Measurements from ENCODE around the gene FAM90A1. TPM values are rescaled to one million over a fixed set of nuclear protein-coding genes. Genes with fewer than 3 reads are reported as not detected.
"Not testable (repeated sequence)": the region's sequence is repeated elsewhere in the genome, so short reads cannot be mapped to it uniquely, and the experiment has no call there.

FAM90A1 gene
- total RNA-seq, 1 donor: not detected

DNA sequence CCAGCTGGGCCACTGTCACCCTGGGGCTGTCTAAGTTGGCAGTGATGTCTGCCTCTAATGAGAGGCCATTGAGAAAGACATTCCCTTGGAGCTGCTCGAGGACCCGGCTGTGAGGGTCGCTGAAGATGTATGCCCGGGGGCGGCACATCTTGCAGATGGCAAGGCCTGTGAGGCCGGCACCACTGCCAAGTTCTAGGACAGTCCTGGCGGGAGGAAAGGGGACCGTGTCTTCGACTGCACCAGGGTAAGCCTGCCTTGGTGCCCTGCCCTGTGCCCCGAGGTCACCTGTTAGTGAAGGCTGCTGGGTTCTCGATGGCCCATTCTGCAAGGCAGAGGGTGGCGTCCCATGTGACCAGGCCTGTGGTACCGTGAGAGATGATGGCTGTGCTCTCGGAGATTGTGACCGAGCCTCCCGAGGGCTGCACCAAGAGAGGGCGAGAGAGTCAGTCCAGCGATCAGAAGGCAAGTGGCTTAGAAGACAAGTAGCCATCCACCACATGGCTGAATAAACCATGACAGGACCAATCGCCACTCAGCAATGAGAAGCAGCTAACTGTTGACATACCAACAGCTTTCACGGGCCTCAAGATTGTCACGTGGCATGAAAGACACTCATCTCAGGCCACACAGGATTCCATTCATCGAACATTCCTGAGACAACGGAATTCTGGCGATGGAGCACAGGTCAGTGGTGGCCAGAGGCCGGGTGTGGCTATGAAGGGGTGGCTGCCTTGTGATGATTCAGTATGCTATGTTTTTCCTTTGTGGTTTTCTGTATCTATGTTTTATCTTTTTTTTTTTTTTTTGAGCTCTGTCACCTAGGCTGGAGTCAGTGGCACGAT lies 8.1 kb upstream of the FAM90A1 start:
- DNase-seq (ENCODE audit: low read depth): peak; percentile 82
- not testable (repeated sequence) for H3K4me3 ChIP-seq (ENCODE audit: low read depth, low read length)

DNA sequence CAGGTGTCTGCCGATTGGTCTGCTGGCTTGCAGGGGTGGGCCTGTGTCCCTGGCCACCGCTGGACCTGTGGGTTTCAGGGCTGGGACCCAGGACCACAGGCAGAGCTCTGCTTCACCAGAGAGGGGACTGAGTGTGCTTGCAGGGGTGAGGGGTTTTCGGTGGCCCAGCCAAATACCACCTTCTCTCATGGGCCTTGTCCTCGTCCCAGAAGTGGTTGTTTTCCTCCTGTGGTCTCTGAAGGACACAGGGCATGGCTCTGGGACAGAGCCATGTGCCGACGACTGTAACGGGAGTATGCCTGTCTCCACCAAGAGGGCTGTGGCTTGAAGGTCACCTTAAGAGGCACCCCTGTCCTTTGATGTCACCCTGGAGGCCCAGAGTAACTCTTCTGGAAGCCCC lies 7.3 kb upstream of the FAM90A1 start:
- H3K4me3 ChIP-seq (ENCODE audit: low read depth, low read length); DNase-seq (ENCODE audit: low read depth): not testable (repeated sequence)

DNA sequence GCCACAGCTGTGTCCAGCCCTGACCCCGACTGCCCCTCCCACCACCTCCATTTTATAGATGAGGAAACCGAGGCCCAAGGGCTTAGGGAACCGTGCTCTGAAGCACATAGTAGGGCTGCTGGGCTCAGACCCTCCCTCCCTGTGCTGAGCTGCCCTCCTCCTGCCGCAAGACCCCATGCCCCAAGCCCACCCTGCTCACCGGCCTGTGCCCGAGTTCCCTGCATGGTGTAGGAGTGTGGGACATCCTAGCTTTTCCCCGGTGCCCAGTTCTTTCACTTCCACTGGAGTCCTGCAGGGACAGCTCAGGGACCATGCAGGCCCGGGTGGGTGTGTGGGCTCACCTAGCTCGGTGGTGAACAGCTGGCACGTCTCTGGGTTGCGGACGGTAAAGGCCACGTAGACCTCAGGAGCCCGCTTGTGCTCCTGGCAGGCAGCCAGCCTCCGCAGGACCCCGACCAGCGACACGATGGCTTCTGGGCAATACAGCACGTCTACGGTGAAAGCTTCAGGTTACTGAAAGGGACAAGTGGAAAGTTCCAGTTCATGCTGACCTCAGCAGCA lies 6.6 kb upstream of the FAM90A1 start:
- DNase-seq (ENCODE audit: low read depth); H3K4me3 ChIP-seq (ENCODE audit: low read depth, low read length): not testable (repeated sequence)

DNA sequence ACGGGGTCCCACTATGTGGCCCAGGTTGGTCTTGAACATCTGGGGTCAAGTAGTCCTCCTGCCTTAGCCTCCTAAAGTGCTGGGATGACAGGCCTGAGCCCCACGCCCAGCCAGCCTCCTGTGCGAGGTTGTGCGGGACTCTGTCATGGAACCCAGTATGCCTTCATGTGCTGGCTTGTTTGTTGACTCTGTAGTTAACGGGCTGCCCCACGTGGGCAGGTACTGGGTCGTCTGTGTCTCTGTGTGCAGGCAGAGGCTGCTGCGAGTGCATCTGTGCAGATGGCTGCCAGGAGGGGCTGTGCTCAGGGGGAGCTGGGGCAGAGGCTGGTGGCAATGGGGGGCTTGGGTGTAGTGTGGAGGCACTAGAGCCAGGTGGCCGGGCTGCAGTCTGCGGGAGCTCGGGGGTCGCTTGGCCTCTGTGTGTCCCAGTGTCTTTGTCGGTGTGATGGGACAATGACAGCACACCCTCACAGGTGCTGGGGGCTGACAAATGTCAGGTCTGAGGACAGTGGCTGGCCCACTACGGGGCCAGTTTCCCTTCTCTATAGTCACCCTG lies 6.0 kb upstream of the FAM90A1 start:
- not testable (repeated sequence) for H3K4me3 ChIP-seq (ENCODE audit: low read depth, low read length); DNase-seq (ENCODE audit: low read depth)

DNA sequence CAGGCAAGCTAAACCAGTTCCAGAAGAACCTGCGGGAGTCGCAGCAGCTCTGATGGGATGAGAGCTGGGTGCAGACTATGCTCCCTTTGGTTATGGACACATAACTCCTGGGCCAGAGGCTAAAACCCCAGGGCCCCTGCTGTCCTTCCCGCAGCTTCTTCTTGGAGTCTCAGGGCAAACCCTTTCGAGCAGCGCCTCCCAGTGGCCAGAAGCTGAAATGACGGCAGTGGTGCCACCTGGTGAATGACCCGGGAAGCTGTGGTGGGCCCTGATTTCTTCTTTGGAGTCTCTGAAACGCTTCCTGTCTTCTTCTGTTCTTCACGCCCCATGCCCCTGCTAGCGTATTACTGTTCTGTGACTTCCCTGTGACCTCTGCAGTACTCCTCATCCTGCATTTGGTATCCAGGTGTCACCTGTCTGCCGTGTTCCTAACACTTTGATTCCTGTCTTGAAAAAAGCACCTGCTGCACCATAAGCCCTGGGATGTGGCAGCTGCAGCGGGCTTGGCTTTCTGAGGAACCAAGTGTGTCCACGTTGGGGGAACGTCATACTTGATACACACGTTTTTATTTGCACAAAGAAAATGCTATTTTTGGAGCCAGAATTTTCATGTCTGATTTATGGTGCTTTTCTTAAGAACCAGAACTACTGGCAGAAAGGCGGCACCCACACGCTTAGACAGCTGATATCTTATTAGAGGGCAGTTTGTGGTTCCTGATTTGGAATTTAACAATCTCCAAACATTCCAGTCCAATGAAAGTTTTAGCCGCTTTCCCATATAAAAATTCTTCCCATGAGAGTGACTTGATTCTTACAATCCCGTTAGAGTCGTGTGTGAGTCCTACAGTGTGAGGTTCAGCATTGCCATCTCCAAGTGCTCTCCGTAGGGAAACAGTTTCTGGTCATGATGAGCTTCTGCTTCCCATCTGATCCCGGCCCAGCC lies 4.5 kb upstream of the FAM90A1 start:
- TF ChIP-seq, protein P1, sequence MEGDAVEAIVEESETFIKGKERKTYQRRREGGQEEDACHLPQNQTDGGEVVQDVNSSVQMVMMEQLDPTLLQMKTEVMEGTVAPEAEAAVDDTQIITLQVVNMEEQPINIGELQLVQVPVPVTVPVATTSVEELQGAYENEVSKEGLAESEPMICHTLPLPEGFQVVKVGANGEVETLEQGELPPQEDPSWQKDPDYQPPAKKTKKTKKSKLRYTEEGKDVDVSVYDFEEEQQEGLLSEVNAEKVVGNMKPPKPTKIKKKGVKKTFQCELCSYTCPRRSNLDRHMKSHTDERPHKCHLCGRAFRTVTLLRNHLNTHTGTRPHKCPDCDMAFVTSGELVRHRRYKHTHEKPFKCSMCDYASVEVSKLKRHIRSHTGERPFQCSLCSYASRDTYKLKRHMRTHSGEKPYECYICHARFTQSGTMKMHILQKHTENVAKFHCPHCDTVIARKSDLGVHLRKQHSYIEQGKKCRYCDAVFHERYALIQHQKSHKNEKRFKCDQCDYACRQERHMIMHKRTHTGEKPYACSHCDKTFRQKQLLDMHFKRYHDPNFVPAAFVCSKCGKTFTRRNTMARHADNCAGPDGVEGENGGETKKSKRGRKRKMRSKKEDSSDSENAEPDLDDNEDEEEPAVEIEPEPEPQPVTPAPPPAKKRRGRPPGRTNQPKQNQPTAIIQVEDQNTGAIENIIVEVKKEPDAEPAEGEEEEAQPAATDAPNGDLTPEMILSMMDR (IDR thresholded peaks at IDR 0.05; ENCODE audit: insufficient read depth, low read depth, low read length): peak; percentile 74
- not testable (repeated sequence) for H3K4me3 ChIP-seq (ENCODE audit: low read depth, low read length)
- DNase-seq (ENCODE audit: low read depth): peak; percentile 95

DNA sequence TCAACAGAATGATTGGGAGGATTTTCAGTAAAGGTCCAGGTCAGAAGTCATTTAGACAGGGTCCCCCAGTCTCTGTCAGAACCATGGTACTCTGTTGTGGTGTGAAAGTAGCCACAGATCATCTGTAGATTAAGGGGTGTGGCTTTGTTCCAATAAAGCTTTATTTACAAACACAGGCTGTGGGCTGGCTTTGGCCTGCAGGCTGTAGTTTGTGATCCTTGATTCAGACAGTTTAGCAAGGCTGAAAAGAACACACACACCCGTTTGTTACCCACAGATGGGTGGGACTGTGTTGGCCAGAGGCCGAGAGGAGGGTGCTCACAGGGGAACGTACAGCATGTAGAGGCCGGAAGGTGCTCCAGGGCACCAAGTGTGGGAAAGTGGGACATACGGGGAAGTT lies 3.6 kb upstream of the FAM90A1 start:
- not testable (repeated sequence) for H3K4me3 ChIP-seq (ENCODE audit: low read depth, low read length); DNase-seq (ENCODE audit: low read depth)

DNA sequence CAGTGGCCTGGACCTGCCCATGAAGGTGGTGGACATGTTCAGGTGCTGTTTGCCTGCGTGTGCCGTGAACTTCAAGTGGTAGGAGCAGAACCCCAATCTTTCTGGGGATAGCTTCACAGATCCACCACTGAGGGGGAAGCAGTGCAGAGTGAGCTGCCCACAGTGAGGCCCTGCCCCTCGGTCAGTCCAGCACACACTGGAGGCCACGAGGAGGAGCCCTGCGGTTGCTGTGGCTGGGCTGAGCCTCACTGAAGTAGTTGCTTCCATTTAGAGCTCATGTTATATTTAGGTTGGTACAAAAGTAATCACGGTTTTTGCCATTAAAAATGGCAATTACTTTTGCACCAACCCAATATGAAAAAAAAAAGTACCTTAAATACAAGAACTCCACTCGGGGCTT lies 2.1 kb upstream of the FAM90A1 start:
- not testable (repeated sequence) for H3K4me3 ChIP-seq (ENCODE audit: low read depth, low read length); DNase-seq (ENCODE audit: low read depth)

- DNase-seq (ENCODE audit: low read depth); H3K4me3 ChIP-seq (ENCODE audit: low read depth, low read length): not testable (repeated sequence)
These were observed 1.2 kb upstream of the FAM90A1 start for GRCh38 chr12:8228607-8229006.

DNA sequence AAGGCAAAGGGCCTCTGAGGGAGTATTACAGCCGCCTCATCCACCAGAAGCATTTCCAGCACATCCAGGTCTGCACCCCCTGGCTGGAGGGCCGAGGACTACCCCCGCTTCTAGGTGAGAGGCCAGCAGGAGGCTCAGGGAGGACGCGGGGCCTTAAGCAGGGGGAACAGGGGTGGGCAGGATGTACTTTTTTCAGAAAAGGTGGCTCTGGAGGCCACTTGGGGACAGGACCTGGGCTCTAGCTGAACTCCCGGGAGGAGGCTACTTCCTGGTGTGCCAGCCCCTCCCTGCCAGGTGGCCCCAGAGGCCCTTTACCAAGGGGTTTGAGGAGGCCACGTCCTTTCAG lies 287 bp upstream of the FAM90A1 start:
- DNase-seq (ENCODE audit: low read depth): not testable (repeated sequence)
- H3K4me3 ChIP-seq (ENCODE audit: low read depth, low read length): peak overlapping the region; percentile 51

GRCh38 chr12:8226355-8226754 lies 1.1 kb downstream of the FAM90A1 start:
- TF ChIP-seq, protein P1 (IDR thresholded peaks at IDR 0.05; ENCODE audit: insufficient read depth, low read depth, low read length): no peak
- H3K4me3 ChIP-seq (ENCODE audit: low read depth, low read length): no peak overlapping the region
- no peak for DNase-seq (ENCODE audit: low read depth)

DNA sequence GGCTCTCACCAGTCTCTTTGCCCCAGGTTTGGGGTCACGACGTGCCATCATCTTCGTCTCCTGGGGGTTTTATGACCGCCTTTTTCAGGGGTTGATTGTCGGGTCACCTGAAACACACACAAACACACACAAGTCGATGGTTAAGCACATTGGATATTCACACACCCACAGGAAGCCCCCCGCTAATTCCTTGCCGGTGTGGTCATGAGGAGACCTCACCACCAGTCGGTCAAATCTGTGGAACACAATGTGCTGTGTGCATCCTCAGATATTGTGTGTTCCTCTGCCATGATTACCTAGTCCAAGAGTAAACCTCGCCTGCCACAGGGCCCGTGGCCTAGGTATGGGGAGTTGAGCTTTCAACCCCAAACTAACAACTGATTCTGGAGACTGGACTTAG lies 2.6 kb downstream of the FAM90A1 start:
- DNase-seq (ENCODE audit: low read depth); H3K4me3 ChIP-seq (ENCODE audit: low read depth, low read length): not testable (repeated sequence)

DNA sequence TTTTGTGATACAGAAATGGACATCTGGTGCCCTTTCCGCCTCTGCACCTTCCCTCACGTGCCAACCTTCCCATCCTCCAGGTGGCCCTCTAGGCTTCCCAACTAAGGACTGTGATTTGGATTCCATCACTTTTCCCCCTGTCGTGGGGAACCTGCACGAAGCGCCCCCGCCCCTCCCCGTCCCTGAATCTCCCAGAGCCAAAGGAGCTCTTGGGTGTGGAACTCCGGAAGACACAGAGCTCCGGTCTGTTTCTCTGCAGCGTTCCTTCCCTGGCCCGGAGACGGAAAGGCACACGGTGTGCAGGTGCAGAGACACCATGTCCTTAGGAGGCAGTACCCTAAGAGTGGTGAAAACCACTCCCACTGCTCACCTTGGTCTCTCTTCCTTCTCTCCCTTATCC lies 3.8 kb downstream of the FAM90A1 start:
- not testable (repeated sequence) for DNase-seq (ENCODE audit: low read depth); H3K4me3 ChIP-seq (ENCODE audit: low read depth, low read length)

DNA sequence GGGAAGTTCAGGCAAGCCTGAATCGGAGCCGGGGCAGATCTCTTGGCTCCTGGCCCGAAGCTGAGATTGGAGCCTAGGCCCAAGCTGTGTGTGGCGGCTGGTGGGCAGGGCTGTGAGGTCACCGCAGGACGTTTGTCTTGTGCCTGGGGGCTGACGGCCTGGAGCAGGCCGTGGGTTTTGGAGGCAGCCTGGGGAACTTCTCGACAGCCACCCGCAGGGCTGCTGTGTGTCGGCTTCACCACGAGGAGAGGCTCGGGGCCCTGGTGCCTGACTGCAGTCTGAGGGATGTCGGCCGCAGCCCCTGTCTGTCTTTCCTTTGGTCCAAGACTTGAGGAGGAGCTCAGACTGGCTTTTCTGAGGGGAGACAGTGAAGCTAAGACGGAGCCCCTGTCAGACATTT lies 5.1 kb downstream of the FAM90A1 start:
- H3K4me3 ChIP-seq (ENCODE audit: low read depth, low read length): not testable (repeated sequence)

DNA sequence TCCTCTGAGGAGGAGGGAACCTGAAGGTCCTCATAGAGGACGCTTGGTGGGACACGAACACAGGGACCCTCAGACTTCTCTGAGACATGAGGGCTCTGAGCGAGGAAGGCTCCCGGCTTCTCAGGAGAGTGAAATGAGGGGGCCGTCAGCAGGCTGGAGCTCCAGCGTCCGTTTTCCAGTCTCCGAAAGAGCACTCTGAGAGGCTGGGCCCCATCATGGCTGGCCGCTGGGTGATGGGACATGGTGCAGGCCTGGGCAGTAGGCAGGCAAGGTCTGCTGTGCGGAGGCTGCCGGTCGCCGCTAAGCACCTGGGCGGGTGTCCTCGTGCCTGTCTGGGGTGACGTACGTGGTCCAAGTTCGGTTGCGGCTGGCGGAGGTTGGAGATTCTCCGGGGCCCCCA lies 5.6 kb downstream of the FAM90A1 start:
- not testable (repeated sequence) for DNase-seq (ENCODE audit: low read depth); H3K4me3 ChIP-seq (ENCODE audit: low read depth, low read length)

More for the DNA sequence above, 5.1 kb downstream of the FAM90A1 start:
- DNase-seq (ENCODE audit: low read depth): not testable (repeated sequence)

- H3K4me3 ChIP-seq (ENCODE audit: low read depth, low read length); DNase-seq (ENCODE audit: low read depth): not testable (repeated sequence)
These were observed 6.0 kb downstream of the FAM90A1 start for GRCh38 chr12:8221375-8221774.

All from fibroblast of villous mesenchyme (primary cell).